ENCODE results near the gene ZRSR2. TPM values are rescaled to one million over a fixed set of nuclear protein-coding genes. Genes with fewer than 3 reads are reported as not detected.
A peak's percentile ranks its signal among the peaks of the same experiment; 100 is the strongest.
"Not testable (repeated sequence)": the region's sequence is repeated elsewhere in the genome, so short reads cannot be mapped to it uniquely, and the experiment has no call there.

Gene ZRSR2, protein sequence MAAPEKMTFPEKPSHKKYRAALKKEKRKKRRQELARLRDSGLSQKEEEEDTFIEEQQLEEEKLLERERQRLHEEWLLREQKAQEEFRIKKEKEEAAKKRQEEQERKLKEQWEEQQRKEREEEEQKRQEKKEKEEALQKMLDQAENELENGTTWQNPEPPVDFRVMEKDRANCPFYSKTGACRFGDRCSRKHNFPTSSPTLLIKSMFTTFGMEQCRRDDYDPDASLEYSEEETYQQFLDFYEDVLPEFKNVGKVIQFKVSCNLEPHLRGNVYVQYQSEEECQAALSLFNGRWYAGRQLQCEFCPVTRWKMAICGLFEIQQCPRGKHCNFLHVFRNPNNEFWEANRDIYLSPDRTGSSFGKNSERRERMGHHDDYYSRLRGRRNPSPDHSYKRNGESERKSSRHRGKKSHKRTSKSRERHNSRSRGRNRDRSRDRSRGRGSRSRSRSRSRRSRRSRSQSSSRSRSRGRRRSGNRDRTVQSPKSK
- 2.8 and 3.0 TPM in 2 replicates for polyA plus RNA-seq (2014; cell fraction: cytosol; rRNA removed)
- polyA plus RNA-seq (2014; cell fraction: nucleus; rRNA removed) = 5.3 and 6.1 TPM in 2 replicates

DNA sequence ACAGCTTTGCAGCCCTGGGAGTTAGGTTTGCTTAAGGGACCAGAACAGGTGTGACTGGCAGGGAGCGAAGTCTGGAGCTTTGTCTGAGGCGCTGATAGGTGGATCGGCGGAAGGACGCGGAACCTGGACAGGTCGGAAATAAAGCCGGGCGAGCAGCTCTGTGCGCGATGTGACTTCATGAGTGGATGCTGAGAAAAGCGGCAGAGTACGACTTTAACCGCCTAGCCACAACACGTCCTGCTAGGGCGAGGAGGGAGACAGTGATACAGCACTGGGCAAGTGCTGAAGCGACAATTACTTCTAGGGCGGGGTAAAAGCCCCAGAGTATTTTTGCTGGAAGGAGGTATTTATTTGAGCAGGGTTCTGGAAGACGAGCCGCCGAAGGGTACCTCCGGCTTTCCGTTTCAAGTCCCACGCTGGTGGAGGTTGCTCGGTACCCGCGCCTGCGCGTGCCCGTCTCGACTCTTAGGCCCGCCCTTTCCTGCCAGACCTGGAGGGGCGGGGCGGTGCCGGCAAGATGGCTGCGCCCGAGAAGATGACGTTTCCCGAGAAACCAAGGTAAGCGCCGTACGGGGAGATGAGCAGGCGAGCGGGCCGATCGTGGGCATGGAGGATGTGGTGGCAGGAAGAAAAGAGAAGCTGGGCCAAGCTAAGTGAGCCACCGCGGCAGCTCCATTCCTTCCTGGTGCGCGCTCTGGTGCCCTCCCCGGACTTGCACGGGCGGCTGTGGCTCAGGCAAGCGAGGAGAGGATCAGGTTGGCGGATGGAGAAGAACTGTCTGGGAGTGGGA is at the start of gene ZRSR2:
Gene ZRSR2, plus strand, starts transcription at position 506 of the 790 bp plus-strand sequence. Its CDS starts 12 bp downstream, at position 518.
- DNase-seq (ENCODE audit: low spot score) = peak; percentile 74

DNA sequence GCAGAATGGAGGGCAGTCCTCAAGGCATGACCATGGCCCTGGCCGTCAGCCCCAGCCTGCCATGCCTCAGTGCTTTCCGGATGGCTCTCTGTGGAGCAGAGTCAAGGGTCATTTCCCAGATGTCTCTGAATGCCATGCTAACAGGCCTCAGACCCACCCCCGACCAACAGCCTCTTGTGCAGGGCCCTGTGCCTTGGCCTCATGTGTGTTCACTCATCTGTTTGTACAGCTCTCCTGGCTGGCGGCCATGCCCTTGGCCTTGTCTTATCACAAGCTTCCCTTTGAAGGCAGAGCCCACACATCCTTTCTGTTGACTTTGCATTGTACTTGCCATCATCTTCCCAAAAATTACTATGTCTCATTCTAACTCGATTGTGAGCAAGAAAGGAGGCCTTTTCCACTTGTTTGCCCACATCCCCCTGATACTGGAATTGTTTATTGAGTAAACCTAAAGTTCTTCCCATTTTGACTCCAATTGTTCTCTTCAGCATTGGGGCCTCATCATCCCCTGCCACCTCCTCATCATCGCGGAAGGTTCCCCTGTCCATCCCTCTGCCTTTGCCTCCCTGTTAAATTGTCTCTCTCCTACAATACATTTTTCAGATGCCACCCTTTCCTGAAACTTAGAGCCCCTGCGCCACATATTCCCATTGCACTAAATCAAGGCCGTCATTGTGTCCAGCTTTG is 46.0 kb upstream of the ZRSR2 start:
- DNase-seq (ENCODE audit: low spot score) = no peak

DNA sequence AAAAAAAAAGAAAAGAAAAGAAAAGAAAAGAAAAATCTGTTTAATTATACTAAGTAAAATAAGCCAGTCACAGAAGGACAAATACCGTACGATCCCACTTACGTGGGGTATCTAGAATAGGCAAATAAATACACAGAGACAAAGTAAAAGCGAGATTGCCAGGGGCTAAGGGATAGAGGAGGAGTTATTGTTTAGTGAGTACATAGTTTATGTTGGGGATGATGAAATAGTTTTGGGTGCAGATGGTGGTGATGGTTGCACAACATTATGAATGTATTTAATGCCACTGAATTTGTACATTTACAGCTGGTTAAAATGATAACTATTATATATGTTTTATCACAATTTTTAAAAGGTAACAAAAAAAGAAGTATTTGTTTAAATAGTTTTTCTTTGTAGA is 45.1 kb upstream of the ZRSR2 start:
- no peak for DNase-seq (ENCODE audit: low spot score)

DNA sequence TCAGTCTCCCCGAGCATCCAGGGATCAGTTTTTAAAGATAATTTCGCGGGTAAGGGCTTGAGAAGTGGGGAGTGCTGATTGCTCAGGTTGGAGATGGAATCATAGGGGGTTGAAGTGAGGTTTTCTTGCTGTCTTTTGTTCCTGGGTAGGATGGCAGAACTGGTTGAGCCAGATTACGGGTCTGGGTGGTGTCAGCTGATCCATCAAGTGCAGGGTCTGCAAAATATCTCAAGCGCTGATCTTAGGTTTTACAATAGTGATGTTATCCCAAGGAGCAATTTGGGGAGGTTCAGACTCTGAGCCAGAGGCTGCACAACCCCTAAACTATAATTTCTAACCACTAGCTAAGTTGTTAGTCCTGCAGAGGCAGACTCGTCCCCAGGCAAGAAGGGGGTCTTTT is 43.6 kb upstream of the ZRSR2 start:
- DNase-seq (ENCODE audit: low spot score) = not testable (repeated sequence)

DNA sequence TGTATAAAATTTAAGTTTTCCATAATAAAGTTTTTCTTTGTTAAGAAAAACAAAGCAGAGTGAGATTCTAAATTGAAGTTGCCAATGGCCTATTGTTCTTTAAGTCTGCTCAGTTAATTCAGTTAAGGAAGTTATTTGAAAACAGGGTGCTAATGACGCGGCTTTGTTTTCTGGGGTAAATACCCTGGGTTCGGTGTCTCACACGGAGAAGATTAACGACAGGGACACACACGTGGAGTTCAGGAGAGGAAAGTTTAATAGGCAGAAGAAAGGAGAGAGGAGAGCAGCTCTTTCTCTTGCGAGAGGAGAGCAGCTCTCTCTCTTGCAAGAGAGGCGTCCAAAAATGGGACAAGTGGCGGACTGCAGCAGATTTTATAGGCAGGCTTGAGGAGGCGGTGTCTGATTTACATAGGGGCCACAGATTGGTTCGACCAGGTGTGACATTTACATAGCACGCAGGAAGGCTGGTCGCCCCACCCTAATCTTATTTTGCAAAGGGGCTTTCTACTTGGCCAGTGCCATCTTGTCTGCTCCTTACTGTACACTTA is 42.6 kb upstream of the ZRSR2 start:
- DNase-seq (ENCODE audit: low spot score) = no peak

DNA sequence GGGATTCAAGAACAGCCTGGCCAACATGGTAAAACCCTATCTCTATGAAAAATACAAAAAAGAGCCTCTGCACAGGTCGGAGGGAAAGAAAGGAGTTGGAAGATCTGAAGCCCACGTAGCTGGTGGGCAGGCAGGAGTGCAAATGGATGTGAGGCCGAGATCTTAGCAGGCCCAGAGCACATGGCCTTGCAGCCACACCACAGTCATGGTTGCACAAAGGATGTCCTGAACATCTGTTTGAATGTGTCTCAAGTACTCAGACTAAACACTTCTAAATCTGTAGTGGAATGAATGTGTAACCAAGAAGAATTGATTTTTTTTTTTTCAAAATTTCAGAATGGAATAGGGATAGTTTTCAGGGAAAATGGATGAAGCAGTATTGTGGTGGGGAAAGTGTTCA is 41.4 kb upstream of the ZRSR2 start:
- no peak for DNase-seq (ENCODE audit: low spot score)

DNA sequence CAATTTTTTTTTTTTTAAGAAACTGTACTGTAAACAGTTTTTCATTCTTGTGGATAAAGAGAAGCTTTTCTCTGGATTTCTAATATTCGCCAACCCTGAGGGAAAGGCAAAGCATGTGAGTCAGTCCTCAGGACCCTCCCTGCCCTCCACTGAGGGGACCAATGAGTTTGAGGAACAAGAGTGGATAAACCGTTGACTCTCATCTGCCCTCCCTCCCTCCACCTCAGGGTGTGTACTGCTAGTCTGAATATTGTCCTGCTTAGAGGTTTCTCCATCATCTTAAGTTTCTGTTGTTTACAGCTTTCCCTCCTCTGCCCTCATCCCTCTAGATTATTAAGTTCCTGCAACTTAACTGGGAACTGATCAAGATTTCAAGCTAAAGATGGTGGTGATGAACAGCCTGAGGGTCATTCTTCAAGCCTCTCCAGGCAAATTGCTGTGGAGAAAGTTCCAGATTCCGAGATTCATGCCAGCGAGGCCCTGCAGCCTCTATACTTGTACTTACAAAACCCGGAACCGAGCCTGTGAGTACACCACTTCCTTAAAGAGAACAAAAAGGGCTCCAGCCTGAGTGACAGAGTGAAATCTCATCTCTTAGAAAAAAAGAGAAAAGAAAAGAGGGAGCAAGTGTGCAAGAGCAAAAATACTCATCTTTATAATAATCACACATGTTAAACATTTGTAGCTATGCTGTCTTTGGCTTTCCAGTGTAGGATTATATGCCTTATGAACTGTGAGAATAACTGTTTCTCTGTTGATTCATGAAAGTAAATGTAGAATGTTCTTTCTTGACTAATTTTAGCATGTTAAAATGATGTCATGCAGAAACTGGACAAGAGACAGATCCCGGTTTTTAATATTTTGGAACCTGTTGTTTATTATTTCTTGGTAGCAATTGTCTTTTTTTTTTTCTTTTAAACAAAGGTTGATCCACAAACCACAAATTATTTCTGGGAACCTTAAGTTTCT is 40.4 kb upstream of the ZRSR2 start:
- DNase-seq (ENCODE audit: low spot score) = no peak

DNA sequence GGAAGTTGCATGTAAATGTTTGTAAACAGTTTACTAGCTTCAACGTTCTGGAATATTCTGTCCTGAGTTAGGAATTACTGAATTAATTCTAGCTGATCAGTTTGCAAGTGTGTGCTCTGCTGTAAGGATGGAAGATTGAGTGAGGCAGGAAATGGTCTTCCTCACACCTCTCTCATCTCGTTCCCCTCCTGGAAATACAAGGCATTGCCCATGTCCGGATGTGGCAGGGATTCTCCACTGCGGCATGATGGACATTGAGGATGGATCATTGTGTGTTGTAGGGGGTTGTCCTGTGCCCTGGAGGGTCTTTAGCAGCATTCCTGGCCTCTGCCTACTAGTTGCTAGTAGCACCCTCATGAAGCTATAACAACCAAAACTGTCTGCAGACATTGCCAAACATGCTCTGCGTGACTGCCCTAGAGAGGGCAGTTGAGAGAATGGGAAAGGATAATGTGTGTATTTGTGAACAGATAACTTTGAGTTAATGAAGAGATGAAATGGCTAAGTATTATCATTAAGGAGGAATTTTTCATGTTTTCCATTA is 39.6 kb upstream of the ZRSR2 start:
- no peak for DNase-seq (ENCODE audit: low spot score)

DNA sequence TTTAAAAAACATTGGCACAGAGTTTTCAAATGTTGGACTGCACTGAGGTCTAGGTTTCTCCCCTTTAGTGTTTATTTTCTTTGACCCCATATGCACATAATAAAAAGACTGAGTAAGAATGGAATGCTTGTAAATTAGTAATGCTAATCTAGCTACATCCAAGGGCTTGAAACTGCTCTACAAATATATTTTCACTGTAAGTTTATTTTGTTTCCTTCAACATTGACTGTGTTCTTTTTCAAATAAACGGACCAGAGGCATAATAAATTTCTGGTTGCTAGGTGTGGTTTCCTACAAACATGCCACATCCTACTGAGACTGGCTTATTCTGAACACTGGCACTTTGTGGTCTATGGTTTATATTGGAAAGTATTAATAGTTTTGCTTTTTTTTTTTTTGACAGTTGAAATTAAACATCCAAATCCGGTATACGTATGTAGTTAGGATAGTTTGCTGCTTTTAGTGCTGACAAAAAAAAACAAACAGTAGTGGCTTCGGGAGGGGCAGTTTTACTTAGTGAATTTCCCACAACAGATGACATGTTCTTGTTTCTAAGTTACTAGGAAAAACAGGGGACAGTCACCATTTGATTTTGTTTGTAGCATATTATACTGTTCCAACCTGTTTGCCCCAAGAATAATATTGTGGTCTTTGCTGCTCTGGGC is 39.0 kb upstream of the ZRSR2 start:
- no peak for DNase-seq (ENCODE audit: low spot score)

DNA sequence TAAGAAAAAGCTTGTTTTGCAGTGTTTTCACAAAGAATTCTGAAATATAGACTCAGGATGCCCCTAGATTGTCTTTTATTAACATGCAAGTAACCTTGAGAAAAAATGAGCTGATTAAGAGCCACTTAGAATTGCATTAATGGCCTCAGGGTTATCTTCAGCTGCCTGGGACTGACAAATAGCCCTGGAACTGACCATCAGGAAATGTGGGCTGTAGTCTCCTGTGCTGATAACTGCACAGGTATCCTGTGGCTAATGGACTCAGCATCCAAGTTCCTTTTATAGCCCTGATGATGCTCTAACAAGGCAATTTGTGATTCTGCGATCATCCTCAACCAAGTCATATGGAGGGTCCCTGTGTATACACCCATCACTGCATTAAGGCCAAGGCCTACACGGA is 35.2 kb upstream of the ZRSR2 start:
- no peak for DNase-seq (ENCODE audit: low spot score)

DNA sequence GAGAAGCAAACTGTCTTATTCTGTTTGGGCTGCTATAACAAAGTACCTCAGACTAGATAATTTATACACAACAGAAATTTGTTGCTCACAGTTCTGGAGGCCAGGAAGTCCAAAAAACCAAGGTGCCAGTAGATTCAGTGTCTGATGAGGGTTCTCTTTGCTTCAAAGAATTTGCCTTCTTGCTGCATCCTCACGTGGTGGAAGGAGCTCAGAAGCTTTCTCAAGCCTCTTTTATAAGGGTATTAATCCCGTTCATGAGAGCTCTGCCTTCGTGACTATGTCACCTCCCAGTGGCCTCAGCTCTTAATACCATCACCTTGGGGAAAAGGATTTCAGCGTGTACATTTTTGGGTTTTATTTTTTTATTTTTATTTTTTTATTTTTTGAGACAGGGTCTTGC is 32.1 kb upstream of the ZRSR2 start:
- DNase-seq (ENCODE audit: low spot score) = no peak

DNA sequence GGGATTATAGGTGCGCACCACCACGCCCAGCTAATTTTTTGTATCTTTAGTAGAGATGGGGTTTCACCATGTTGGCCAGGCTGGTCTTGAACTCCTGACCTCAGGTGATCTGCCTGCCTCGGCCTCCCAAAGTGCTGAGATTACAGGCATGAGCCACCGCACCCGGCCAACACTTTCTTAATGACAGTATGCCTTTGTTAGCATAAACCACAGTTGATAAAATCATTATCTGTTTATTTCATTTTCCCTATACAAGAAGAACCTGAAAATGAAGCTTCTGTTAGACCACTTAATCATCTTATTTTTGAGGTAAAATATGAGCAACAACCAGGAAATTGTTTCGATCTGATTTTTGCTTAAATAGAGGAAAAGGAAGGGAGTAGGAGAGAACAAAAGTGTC is 30.4 kb upstream of the ZRSR2 start:
- not testable (repeated sequence) for DNase-seq (ENCODE audit: low spot score)

DNA sequence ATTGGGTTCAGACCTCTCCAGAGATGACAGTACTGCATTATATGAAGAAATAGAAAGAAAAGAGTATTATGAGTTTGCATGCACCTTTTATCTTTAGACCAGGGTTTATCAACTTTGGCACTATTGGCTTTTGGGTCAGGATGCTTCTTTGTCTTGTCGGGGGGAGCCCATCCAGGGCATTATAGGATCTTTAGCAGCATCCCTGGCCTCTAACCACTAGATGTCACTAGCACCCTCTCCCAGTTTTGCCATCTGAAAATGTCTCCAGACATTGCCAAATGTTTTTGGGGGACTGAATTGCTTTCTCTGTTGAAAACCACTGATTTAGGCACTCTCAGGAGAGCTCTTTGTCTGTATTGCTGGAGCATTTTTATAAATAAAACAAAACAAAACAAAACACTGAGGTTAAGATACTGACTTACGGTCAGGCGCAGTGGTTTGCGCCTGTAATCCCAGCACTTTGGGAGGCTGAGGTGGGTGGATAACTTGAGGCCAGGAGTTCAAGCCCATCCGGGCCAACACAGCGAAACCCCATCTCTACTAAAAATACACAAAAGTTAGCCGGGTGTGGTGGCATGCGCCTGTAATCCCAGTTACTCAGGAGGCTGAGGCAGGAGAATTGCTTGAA is 28.6 kb upstream of the ZRSR2 start:
- peak; percentile 11 for DNase-seq (ENCODE audit: low spot score)

DNA sequence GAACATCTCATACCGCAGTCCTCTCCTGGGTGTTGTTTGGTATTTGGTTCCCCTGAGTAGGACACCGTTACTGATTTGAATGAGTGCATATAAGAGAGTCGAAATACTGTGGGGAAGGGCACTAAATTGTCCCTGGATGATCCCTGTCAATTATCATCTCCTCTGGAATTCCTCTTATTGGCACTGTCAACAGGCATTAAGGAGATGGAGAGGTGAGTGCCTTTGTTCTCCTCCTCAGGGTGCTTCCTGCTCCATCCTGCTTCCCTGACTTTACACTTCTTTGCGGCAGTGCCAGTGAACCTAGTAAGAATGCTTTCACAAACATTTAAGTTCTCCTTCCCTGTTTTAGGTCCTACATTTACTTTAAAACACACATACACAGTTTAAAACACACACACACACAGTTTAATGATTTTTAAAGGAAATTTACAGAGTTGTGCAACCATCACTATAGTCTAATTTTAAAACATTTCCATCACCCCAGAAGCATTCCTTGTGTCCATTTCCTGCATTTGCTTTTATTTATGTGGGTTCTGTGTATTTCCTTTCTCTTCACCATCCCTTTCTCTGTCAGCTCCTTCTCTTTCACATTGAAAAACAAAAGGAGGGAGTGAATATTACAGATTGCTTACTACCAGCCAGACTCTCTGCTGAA is 20.9 kb upstream of the ZRSR2 start:
- DNase-seq (ENCODE audit: low spot score) = no peak

DNA sequence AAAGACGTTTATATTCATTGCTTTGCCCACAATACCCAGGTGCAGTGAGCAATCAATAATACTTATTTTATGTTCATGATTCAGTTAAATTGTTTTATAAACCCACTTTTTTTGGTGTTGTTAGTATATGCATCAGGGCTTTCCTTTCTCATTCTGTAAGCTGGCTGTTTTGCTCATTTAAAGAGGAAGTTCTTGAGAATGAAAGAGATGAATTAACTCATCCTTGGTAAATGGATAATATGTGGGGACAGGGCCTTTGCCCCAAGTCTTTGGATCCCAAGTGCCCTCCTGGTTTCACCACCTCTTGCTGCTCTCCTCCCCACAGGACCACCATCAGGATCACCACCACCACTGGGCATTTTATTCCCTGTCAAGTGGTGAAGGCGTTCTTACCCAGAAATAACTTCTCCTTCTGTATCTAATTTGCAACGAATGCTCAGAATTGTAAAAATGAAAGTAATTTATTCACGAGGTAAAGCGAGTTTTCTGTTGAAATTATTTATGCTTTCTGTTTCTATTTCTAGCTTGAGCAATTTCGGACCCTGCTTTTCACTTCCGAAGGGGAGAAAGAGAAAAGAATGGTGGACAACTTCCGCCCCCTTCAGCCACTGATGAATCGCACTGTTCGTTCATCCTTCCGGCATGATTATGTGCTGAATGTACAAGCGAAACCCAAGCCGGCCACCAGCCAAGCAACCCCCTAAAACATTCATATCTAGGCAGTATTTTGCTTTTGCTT is 8.2 kb upstream of the ZRSR2 start:
- DNase-seq (ENCODE audit: low spot score) = no peak

DNA sequence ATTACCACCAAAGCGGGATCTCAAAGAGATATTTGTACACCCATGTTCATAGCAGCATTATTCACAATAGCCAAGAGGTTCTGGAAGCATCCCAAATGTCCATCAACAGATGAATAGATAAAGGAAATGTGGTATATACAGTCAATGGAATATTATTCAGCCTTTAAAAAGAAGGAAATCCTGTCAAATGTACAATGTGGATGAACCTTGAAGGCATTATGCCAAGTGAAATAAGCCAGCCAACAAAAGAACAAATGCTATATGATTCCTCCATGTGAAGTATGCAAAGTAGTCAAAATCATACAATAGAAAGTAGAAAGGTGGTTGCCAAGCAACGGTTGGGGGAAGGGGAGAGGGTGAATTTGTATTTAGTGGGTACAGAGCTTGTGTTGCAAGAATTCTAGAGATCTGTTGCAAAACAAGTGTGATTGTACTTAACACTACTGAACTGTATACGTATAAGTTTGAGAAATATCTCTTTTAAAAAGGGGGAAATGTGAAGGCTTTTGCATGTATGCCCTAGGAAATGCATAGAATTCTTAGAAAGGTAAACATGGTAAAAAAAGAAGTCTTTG is 5.0 kb upstream of the ZRSR2 start:
- no peak for DNase-seq (ENCODE audit: low spot score)

DNA sequence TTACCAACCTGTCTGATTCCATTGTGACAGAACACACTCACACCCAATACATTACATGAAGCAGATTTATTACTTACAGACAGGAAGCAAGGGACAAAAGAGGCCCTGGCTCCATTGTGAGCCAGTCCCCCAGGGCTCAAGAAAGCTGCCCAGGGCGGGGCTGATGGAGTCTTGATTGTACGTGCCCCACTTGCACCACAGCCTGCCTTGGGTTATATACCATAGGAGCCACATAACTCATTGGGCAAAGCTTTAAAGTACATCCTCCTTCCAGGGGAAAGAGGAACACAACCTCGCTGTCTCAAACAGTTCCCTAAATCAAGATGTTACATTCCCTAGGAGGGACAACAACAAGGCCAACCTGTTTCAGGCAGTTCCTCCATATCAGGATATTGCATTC is 3.4 kb upstream of the ZRSR2 start:
- DNase-seq (ENCODE audit: low spot score) = no peak

Data from SK-N-DZ (cell line).